Measurements from ENCODE around the gene CDH7. TPM values are rescaled to one million over a fixed set of nuclear protein-coding genes. Genes with fewer than 3 reads are reported as not detected.

Gene CDH7
- total RNA-seq, 2 donors from 2014 or later = 0.18 to 0.57 TPM

DNA sequence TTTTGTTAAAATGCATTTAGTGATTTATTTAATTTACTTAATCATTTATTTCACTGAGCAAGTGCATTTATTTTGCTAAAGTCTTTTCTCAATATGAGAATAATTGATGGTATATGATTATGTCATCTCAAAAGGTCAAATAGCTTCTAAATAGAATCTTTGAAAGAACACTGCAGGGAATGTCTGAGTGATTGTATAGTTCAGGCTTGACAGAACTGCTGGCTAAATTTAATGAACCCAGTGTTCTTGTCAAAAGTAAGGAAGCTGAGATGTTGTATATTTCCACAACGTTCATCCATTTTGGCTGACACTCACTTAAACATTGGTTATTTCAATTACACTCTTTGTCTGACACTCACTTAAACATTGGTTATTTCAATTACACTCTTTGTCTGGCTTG is 39.3 kb upstream of the CDH7 start:
- Histone ChIP-seq H3K9ac (ENCODE audit: extremely low read depth, low read length, poor library complexity, severe bottlenecking) (no peak overlapping the region), H3K4me3 (ENCODE audit: low read length) (no peak overlapping the region), H3K4me1 (ENCODE audit: control insufficient read depth, insufficient read depth, low read length) (no peaks in the 10 kb centered on the region), H3K36me3 (ENCODE audit: control insufficient read depth, insufficient read depth, low read length) (no peaks in the 10 kb centered on the region), H3K27ac (ENCODE audit: low read depth, low read length) (no peak overlapping the region), H3K9me3 (ENCODE audit: control insufficient read depth, low read length) (no peaks in the 10 kb centered on the region), H3K27me3 (ENCODE audit: control insufficient read depth, insufficient read depth, low read length, poor library complexity, severe bottlenecking) (no peaks in the 10 kb centered on the region)
- Mint-ChIP-seq H3K36me3 (ENCODE audit: low read depth) (no peaks in the 10 kb centered on the region), H3K27ac (no peak overlapping the region), H3K9me3 (no peaks in the 10 kb centered on the region), H3K4me3 (no peak overlapping the region), H3K4me1 (no peaks in the 10 kb centered on the region), H3K27me3 (ENCODE audit: insufficient read depth) (peaks cover 2% of the 10 kb centered on the region)
- WGBS, 2 experiments (ENCODE audit: insufficient coverage in 1 of 2, insufficient read length in 1 of 2) = 86% methylated on average over 1 of the region's 1 CpG; no CpG with 5 or more reads in 1 of the 2 experiments
- TF ChIP-seq, protein P1, sequence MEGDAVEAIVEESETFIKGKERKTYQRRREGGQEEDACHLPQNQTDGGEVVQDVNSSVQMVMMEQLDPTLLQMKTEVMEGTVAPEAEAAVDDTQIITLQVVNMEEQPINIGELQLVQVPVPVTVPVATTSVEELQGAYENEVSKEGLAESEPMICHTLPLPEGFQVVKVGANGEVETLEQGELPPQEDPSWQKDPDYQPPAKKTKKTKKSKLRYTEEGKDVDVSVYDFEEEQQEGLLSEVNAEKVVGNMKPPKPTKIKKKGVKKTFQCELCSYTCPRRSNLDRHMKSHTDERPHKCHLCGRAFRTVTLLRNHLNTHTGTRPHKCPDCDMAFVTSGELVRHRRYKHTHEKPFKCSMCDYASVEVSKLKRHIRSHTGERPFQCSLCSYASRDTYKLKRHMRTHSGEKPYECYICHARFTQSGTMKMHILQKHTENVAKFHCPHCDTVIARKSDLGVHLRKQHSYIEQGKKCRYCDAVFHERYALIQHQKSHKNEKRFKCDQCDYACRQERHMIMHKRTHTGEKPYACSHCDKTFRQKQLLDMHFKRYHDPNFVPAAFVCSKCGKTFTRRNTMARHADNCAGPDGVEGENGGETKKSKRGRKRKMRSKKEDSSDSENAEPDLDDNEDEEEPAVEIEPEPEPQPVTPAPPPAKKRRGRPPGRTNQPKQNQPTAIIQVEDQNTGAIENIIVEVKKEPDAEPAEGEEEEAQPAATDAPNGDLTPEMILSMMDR (conservative IDR thresholded peaks at IDR 0.05) = no peak
- no peak for DNase-seq

DNA sequence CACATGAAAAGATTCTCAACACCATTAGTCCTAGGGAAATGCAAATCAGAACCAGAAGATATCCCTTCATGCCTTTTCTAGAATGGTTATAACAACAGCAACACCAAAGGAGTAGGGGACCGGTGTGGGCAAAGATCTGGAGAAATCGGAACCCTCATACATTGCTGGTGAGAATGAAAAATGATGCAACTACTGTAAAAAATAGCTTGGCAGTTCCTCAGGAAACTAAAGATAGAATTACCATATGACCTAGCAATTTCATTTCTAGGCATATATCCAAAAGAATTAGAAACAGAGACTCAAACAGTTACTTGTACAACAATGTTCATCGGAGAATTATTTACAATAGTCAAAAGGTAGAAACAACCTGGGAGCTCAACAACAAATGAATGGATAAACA is 29.2 kb upstream of the CDH7 start:
- no peak overlapping the region for H3K27ac ChIP-seq (ENCODE audit: low read depth, low read length)
- 94% methylated on average over 3 of the region's 3 CpGs; no CpG with 5 or more reads in 1 of the 2 experiments for WGBS, 2 experiments (ENCODE audit: insufficient coverage in 1 of 2, insufficient read length in 1 of 2)
- no peaks in the 10 kb centered on the region for H3K36me3 Mint-ChIP-seq (ENCODE audit: low read depth)

DNA sequence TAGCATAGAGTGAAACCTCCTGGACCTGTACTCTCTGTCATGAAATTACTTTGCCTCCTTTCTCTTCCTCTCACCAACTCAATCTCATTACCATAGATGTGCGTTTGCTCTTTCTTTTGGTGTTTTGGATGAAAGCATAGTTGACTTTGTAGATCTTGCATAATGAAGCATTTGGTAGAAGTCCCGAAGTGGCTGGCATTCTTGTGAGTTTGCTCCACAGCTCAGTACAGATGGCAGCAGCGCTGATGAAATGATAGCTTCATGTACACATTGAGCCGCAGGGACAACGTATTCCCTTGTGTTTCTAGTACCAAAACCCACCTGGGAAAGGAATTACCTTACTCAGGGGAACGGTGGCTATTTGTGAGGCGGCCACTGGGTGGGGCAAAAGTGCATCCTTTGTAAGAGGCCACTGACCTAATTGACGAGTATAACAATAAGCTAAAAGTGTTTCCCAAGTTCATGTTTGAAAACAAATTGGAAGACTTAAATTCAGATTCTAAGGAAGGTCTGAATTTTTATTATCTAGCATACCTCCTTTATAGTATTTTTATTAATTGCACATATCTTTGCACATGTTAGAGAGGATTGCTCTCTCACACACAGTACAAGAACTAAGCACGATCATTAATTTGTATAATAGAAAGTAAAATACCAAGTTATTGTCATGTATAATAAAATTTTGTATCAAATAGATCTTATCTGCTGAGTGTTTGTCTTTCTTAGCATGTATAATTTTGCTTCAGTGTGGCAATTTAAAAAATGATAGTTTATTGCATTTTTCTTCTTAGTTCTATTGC is 25.4 kb upstream of the CDH7 start:
- Histone ChIP-seq H3K9ac (ENCODE audit: extremely low read depth, low read length, poor library complexity, severe bottlenecking) (no peak overlapping the region), H3K27me3 (ENCODE audit: control insufficient read depth, insufficient read depth, low read length, poor library complexity, severe bottlenecking) (no peaks in the 10 kb centered on the region), H3K4me1 (ENCODE audit: control insufficient read depth, insufficient read depth, low read length) (no peaks in the 10 kb centered on the region), H3K4me3 (ENCODE audit: low read length) (no peak overlapping the region), H3K36me3 (ENCODE audit: control insufficient read depth, insufficient read depth, low read length) (no peaks in the 10 kb centered on the region), H3K27ac (ENCODE audit: low read depth, low read length) (no peak overlapping the region), H3K9me3 (ENCODE audit: control insufficient read depth, low read length) (no peaks in the 10 kb centered on the region)
- 29 to 45% methylated on average over 6 to 8 of the region's 9 CpGs for WGBS, 2 experiments (ENCODE audit: insufficient coverage in 1 of 2, insufficient read length in 1 of 2)
- Mint-ChIP-seq H3K27ac (no peak overlapping the region), H3K4me3 (no peak overlapping the region), H3K9me3 (no peaks in the 10 kb centered on the region), H3K27me3 (ENCODE audit: insufficient read depth) (no peaks in the 10 kb centered on the region), H3K36me3 (ENCODE audit: low read depth) (no peaks in the 10 kb centered on the region), H3K4me1 (peaks cover 5% of the 10 kb centered on the region)
- peak; percentile 89 for DNase-seq
- TF ChIP-seq, protein P1 (conservative IDR thresholded peaks at IDR 0.05) = peak; percentile 84

More for the DNA sequence above, 29.2 kb upstream of the CDH7 start:
- H3K4me3 Mint-ChIP-seq = no peak overlapping the region
- peaks cover 2% of the 10 kb centered on the region for H3K4me1 Mint-ChIP-seq
- TF ChIP-seq, protein P1 (conservative IDR thresholded peaks at IDR 0.05) = no peak
- H3K9me3 Mint-ChIP-seq = peaks cover 3% of the 10 kb centered on the region
- Histone ChIP-seq H3K9me3 (ENCODE audit: control insufficient read depth, low read length) (no peaks in the 10 kb centered on the region), H3K9ac (ENCODE audit: extremely low read depth, low read length, poor library complexity, severe bottlenecking) (no peak overlapping the region), H3K36me3 (ENCODE audit: control insufficient read depth, insufficient read depth, low read length) (no peaks in the 10 kb centered on the region), H3K4me1 (ENCODE audit: control insufficient read depth, insufficient read depth, low read length) (no peaks in the 10 kb centered on the region), H3K4me3 (ENCODE audit: low read length) (no peak overlapping the region), H3K27me3 (ENCODE audit: control insufficient read depth, insufficient read depth, low read length, poor library complexity, severe bottlenecking) (no peaks in the 10 kb centered on the region)
- H3K27ac Mint-ChIP-seq = no peak overlapping the region
- H3K27me3 Mint-ChIP-seq (ENCODE audit: insufficient read depth) = no peaks in the 10 kb centered on the region
- no peak for DNase-seq

Measured in endodermal cell (in vitro differentiated cells).